Smooth muscle cell of the pulmonary artery (primary cell): ENCODE results near the gene FAM162B. TPM values are rescaled to one million over a fixed set of nuclear protein-coding genes. Genes with fewer than 3 reads are reported as not detected.

Source experiments
- total RNA-seq: library from RNA; depleted of rRNA; stranded (reverse); fragments of >200 nt; gene quantifications from 2 replicates; pipeline ENCODE4 v1.2.3, GENCODE V29; 2014

Gene FAM162B
- 2.2 and 11.5 TPM in 2 replicates for total RNA-seq

DNA sequence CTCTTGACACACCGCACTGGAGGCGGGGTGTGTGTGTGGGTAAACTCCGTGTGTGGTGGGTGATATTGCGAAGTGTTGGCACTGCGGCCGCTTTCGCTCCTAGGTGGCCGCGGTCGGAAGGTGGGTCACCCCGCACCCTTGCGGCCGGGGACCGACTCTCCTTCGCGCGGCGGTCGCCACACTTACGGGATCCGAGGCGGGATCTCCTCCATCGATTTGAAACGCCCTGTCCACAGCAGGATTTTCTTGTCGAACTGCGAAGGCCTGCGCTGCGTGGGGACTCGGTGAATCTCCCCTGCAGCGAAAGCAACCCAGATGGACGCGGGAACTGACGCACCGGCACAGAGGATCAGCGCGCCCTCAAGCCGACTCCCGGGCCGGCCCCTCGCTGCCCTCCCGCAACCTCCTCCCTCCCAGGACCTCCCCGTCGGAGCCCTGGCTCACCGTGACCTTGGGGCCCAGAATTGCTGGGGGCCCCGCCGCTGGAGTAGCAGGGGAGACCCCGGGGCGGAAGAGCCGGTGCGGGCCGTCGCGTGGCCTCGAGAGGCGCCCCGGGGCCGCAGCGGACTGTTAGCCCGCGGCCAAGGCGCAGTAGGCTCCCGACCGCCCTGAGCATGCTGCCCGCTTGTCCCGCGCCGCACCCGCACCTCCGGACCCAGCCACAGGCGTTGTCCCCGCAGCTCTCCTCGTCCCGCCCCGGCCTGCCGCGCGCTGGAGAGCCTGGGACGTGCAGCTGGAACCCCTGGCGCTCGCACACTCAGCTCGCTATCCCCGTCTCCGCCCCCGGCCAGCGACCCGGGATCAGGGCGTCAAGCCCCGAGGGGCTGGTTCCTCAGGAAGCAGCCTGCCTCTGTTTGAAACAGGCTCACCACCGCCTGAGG, at the start of gene FAM162B:
FAM162B (minus strand) TSS at position 759 of the 881 bp plus-strand sequence; CDS start at position 616, 143 bp downstream.

Other genes with a start within 250 kb of the FAM162B start
- gene TRAPPC3L, start 220.0 kb downstream of the FAM162B start, total RNA-seq, result 0.07 TPM in 1 of 2 replicates, not detected in the other
- gene CALHM4, start 212.0 kb downstream of the FAM162B start, total RNA-seq, result 0.20 TPM in 1 of 2 replicates, not detected in the other
- gene RWDD1, start 194.2 kb downstream of the FAM162B start, total RNA-seq, result 14.2 and 14.9 TPM in 2 replicates
- gene RSPH4A, start 149.2 kb downstream of the FAM162B start, total RNA-seq, result 0.07 and 0.10 TPM in 2 replicates
- 9.3 and 11.8 TPM in 2 replicates for gene ZUP1, start 97.0 kb downstream of the FAM162B start, total RNA-seq
- gene KPNA5, start 84.5 kb downstream of the FAM162B start, total RNA-seq, result 9.7 and 10.8 TPM in 2 replicates
- gene GPRC6A, start 63.4 kb upstream of the FAM162B start, total RNA-seq, result not detected in 2 replicates
- gene RFX6, start 111.5 kb upstream of the FAM162B start, total RNA-seq, result not detected in 2 replicates